Omental fat pad (tissue), 4 donors: ENCODE results near the gene VLDLR. TPM values are rescaled to one million over a fixed set of nuclear protein-coding genes. Genes with fewer than 3 reads are reported as not detected.

Source experiments
- ATAC-seq: fragments of 150-250 bp; one replicate; pipeline ENCODE4 v1.9.1; 2016; ENCODE audit warnings: mild to moderate bottlenecking, moderate library complexity; ENCODE audit not compliant: low FRiP score
- DNase-seq: peaks from one replicate; pipeline ENCODE4 v3.0.0-alpha.2; 2019; ENCODE audit warnings: low spot score
- total RNA-seq, 4 donors: library from RNA; depleted of rRNA; stranded (reverse); fragments of >200 nt; gene quantifications; one replicate each; pipeline ENCODE4 v1.1.0, GENCODE V29; 2016
- TF ChIP-seq, protein P1 (sequence below), 3 donors: fragments of 450-650 bp; IDR thresholded peaks; one replicate each; pipeline ENCODE4 v1.5.1; 2016 to 2017; ENCODE audit warnings: antibody characterized with exemption in 3 of 3, mild to moderate bottlenecking in 3 of 3, moderate library complexity in 2 of 3

VLDLR gene
- total RNA-seq, 4 donors from 2014 or later, result 5.4 to 39.3 (median 16.1) TPM

DNA sequence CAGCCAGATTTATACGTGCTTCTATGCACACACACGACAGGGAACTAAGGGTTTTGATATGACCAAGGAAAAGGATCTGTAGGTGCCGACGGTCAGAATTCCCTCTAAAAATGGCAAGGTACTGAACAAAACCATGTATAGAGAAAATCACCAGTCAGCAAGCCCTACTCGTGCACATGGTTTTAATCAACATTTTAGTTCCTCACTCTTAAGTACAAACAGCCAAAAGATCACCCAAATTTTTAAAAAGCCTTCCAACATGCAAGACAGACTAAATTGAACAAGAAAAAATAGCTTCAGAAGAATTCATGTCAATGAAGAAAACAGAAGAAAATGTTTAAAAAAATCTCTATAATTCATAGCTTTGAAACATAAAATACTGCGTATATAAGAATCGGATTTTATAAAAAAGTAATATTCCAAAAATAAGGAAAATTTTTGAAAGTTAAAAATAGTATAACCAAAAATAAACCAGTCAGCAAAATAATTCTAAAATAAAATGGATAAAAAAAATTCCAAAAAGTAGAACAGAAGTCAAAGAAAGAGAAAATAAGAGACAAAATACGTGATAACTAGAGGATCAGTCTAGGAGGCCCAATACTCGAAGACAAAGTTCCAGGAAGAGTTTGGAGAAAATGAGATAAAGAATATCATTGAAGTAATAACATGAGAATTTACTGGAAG, 52.7 kb downstream of the VLDLR start:
- DNase-seq (no peak), ATAC-seq (no peak)
- TF ChIP-seq, protein P1, sequence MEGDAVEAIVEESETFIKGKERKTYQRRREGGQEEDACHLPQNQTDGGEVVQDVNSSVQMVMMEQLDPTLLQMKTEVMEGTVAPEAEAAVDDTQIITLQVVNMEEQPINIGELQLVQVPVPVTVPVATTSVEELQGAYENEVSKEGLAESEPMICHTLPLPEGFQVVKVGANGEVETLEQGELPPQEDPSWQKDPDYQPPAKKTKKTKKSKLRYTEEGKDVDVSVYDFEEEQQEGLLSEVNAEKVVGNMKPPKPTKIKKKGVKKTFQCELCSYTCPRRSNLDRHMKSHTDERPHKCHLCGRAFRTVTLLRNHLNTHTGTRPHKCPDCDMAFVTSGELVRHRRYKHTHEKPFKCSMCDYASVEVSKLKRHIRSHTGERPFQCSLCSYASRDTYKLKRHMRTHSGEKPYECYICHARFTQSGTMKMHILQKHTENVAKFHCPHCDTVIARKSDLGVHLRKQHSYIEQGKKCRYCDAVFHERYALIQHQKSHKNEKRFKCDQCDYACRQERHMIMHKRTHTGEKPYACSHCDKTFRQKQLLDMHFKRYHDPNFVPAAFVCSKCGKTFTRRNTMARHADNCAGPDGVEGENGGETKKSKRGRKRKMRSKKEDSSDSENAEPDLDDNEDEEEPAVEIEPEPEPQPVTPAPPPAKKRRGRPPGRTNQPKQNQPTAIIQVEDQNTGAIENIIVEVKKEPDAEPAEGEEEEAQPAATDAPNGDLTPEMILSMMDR (IDR thresholded peaks at IDR 0.05), result no peak

DNA sequence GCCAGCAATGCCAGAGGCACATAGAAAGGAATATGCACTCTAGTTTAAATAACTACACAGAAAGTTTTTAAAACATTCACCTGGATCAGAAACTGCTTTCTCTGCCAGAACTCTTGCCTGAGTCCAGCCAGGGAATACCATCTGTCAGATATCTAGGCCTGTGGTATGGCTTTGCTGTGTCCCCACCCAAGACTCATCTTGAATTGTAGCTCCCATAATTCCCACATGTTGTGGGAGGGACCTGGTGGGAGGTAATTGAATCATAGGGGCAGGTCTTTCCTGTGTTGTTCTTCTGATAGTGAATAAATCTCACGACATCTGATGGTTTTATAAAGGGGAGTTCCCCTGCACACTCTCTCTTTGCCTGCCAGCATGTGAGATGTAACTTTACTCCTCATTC, 54.2 kb downstream of the VLDLR start:
- ATAC-seq (no peak), DNase-seq (no peak)
- TF ChIP-seq, protein P1 (IDR thresholded peaks at IDR 0.05), result no peak

DNA sequence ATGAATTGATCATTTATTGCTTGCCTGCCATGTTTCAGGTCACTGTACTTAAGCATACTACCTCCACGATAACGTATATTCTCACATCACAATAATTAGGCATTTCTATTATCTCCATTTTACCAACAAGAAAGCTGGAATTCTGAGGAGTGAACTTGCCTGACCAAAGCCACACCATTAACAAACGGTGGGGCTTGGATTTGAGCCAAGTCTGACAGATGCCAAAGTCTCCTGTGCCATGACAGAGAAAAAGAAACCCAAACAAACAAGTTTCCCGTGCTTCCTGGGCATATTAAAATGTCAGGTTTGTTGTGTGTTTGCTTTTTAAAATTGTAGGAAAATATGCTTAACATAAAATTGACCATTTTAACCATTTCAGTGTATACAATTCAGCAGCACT, 54.9 kb downstream of the VLDLR start:
- TF ChIP-seq, protein P1 (IDR thresholded peaks at IDR 0.05), result no peak
- DNase-seq (no peak), ATAC-seq (no peak)

DNA sequence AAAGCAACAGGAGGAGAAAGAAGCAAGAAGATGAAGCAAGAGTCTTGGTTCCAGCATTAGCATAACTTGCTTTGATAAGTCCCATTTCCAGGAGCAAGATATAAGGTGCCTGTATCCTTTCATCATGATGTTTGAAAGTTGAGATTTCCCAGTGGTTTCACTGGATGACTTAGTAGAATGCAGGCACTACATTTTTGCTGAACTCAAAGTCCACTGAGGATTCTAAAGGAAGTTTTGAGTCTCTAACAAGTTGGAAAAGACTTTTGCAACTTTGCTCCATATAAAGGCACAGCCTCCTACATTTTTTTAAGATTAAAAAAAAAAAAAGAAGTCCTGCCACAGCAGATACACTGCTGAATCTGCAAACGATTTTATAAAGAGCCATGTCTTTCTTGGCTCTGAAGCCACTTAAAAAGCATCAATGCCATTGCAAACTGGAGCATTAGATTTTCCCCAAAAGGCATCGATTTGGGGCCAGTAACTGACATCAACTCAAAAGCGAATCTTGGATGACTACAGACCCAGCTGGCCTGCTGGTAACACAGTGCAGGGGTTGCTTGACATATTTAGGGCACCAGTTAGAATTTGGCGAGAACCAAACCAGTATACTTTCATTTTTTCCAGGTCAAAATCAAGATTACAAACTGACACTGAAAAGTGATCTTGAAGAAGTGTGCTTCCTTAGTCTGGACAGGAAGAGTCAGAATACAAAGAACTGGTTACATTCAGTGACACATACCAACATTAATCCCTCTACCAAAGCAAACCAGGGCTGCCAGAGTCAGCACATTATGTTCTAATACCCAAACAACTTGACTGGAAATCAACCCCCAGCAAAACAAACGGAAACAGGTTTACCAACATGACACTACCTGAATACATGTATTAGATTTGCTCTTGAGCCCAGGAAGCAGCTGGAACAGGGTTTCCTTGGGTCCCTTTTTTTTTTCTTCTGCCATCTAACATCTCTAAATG, 56.6 kb downstream of the VLDLR start:
- no peak for ATAC-seq
- TF ChIP-seq, protein P1 (IDR thresholded peaks at IDR 0.05), result no peak
- DNase-seq, result no peak

DNA sequence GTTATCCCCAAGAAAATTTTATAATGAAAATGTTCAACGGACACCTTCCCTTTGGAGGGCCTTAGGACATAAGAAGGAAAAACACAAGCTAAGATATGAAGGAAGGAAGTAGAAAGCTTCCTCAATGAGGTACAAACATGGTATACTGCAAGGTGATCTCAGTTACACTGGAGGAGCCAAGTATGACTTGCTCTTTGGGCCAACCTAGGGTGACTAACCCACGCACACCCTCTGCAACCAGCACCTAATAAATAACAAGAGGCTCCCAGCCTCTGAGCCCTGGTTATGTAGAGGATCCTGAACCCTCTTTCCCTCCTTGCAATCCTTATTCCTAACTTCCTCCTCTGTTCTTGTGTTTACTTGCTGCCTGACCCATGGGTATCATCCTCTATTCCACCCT, 57.4 kb downstream of the VLDLR start:
- TF ChIP-seq, protein P1 (IDR thresholded peaks at IDR 0.05), result no peak
- ATAC-seq (no peak), DNase-seq (no peak)

DNA sequence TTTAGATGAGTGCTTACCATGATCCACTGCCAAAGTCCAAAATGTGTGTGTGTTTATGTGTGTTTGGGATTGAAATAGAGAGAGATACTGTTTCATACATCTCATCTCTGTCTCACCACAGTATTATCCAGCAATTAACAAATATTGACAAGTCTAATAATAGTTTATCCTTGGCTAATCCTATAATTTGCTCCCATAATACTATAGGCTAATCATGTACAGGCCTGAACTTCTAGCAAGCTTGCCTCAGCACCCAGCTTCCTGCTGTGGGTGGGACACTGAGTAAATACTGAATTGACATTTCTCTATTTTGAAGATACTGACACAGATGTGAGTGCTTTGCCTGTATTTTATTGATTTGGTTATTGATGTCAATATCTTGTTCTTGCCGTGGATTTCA, 60.4 kb downstream of the VLDLR start:
- ATAC-seq (no peak), DNase-seq (no peak)

More for the DNA sequence above, 60.4 kb downstream of the VLDLR start:
- TF ChIP-seq, protein P1 (IDR thresholded peaks at IDR 0.05), result no peak
